HG02642 (cell line): ENCODE measurements around the gene TMEM154.

ENCODE experiments used
- ATAC-seq: cut with Tn5 transposase; IDR thresholded peaks from one replicate; pipeline ENCODE4 v1.9.1; 2021; ENCODE audit warnings: mild to moderate bottlenecking; ENCODE audit not compliant: unreplicated experiment, poor library complexity

The TMEM154 gene

DNA sequence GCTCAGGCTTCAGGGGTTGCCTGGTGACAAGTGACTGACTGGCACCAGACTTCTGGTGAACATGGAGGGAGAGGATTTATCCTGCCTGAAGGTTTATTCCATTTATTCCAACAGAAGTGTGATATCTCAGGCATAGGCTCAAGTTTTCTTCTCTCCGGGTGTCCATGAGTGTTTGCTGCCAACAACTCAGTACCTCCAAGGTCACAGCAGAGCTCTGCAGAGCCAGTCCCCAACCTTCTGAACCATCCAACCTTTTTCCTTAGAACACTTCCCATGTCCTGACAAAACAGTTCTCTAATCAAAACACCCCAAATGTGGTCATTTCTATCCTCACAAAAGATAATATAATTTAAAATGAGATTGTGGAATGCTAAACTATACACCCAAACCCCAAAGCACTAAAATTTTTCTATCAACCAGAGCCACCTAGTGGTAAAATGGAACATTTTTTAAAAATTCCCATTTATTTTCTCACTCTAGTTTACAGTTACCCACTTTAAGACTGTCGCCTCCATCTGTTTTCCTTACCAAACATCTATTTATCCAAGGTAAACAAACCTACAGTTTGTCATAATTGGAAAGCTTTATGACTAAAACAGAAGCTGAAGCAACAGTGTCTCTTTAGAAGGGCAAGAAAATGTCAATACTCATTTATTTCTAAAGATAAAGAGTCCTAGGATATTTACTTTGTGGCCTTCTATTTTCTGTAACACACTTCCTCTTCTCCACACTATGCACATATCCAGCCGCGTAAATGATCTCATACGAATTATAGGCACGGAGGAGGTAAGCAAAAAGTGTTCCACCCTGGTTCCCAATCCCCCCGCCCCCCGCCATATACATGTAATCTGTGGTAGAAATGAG lies 39.5 kb downstream of the TMEM154 start:
- ATAC-seq = no peak

DNA sequence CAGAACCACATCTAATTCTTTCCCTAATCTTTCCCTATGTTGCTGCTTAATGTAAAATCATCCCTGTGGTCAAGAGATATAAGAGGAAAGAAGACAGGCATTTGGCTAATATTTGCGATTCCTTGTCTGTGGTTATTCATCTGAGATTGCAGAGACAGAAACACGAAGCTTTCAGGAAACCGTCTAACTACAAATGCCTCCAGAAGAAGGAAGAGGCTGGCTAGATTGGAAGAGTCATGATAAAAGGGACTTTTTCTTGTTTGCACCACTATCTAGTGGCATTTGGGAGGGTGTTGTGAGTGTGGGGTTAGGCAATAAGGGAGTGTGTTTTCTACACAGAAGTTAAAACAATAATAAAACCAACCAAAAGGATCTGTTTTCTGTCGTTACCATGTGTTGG lies 43.9 kb downstream of the TMEM154 start:
- ATAC-seq = no peak

DNA sequence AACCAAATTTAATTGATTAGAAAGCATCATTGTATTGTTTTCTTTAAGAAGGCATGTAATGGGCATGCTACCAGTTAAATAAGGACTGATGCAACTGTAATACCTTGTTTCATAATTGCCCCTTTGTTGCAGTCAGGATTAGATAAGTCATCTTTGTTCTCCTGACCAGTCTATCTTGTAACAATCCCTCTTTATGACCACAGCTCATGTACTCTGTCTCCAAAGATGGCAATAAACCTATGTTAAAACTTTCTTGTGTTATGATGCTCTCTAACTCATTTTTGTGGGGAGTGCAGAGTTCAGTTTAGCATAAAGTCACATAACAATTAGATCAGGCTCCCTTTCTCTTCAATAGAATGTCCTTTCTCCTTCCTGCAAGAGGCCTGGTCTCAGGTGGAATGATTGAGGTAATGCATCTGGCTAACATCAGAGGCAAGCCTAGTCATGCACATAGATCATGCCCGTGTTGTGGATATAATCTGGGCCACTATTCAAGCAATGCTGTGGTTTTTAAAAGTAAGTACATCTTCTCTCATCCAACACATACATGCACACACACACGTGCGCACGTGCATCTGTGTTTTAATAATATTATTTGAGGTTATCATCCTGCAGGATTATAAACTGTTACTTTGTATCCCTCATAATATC lies 45.6 kb downstream of the TMEM154 start:
- ATAC-seq = no peak

GRCh38 chr4:152633118-152633517 lies 46.7 kb downstream of the TMEM154 start:
- ATAC-seq = no peak

DNA sequence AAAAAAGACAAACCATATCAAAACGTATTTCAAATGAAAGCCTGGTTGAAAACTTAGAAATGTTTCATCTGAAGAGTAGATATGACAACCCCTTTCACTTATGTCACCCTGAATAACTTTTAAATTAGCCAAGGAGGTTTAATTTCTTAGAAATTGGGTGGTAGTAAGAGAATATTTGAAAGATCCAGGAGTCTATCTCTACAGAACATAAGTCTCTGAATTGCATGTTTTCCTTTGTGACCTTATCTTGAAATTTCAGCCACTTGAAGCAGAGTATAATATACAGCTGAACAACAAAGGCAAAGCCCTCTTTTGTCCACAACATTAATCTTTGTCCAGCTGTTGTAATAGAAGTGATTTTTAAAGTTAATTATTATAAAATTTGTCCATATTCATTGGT lies 49.5 kb downstream of the TMEM154 start:
- ATAC-seq = no peak

GRCh38 chr4:152629908-152630307 lies 49.9 kb downstream of the TMEM154 start:
- ATAC-seq = no peak

DNA sequence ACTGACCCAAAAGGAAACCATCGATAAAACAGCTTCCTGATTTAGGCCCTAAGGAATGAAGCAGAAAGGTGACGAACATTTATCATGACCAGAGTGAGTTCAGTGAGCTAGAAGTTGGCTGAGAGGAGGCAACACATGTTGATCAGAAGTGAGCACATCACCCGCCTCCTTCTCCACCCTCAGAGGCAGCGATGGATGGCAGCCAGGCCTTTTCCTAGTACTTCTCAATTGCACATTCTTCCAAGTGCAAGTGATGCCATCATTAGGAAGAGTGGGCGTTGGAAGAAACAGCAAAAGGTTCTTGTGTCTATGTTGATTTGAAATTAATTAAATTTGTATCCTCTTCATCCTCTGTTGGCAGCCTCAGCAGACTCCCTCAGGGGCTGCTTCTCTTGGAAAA lies 51.7 kb downstream of the TMEM154 start:
- no peak for ATAC-seq

DNA sequence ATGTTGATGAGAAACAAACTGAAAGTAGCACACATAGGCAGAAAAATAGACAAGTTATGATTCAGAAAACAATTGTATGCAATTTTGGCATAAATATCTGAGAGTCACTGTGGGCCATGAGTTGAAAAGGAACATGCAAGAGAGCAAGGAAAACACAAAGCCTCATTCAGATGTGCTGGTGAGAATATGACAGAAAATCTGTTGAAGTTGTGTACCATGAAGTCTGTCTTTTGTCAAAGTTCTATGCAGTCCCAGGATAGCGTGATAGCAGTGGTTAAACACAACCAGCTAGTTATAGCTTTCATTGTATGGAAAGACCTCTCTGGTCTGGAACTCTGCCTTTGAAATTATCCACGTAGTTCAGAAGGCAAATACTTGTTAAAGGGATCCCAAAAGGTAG lies 53.0 kb downstream of the TMEM154 start:
- ATAC-seq = no peak

- ATAC-seq = no peak
These were observed 58.9 kb downstream of the TMEM154 start for GRCh38 chr4:152620915-152621314.

DNA sequence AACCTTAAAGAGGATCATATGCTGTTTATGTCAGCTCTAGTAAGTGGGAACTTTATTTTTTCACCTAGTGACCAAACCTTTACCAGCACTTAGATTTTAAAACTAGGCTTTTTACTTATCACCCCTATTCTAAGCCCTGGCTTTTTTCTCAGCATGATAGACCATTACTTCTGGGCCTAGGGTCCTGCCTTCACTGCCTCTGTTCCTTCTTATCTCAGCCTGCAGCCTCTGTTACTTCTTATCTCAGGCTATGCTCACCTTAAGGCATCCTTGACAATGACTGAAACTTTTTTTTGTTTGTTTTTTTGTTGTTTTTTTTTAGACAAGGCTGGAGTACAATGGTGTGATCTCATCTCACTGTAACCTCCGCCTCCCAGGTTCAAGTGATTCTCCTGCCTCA lies 59.6 kb downstream of the TMEM154 start:
- ATAC-seq = no peak

DNA sequence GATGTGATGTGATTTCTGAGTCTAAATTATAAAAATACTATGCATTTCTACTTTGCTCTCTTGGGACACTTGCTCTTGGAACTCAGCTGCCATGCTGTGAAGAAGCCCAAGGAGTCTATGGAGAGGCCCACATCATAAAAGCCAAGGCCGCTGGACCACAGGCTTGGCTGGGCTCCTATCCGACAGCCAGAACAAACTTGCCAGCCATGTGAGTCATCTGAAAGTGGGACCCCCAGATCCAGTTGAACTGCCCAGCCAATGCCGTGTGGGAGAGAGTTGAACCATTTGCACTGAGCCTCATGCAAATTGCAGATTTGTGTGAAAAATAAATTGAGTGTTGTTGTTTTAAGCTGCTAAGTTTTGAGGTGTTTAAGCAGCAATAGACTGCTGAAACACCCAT lies 60.2 kb downstream of the TMEM154 start:
- ATAC-seq = no peak

DNA sequence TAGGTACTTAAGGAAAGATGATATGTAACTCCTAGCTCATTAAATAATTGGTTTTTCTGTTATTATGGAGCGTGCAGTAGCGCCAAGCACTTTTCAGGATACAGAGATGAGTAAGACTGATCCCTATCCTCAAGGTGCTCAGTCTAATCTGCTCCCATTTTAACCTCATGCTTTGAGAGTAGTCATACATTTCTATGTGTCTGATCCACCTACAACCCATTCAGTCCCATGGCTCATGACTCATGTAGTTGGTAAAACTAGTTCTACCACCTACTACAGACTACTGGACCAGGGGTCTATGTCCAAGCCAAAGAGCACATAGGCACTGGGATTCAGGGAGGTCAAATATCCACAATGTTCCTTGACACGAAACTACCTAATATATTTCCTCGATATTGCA lies 60.8 kb downstream of the TMEM154 start:
- ATAC-seq = no peak

- ATAC-seq = no peak
These were observed 63.0 kb downstream of the TMEM154 start for GRCh38 chr4:152616804-152617203.

- no peak for ATAC-seq
These were observed 65.7 kb downstream of the TMEM154 start for GRCh38 chr4:152613841-152614721.

- ATAC-seq = no peak
These were observed 66.4 kb downstream of the TMEM154 start for GRCh38 chr4:152613351-152613750.

- ATAC-seq = no peak
These were observed 69.7 kb downstream of the TMEM154 start for GRCh38 chr4:152610131-152610530.

GRCh38 chr4:152609481-152609880 lies 70.3 kb downstream of the TMEM154 start:
- no peak for ATAC-seq

GRCh38 chr4:152607178-152607577 lies 72.6 kb downstream of the TMEM154 start:
- ATAC-seq = no peak

DNA sequence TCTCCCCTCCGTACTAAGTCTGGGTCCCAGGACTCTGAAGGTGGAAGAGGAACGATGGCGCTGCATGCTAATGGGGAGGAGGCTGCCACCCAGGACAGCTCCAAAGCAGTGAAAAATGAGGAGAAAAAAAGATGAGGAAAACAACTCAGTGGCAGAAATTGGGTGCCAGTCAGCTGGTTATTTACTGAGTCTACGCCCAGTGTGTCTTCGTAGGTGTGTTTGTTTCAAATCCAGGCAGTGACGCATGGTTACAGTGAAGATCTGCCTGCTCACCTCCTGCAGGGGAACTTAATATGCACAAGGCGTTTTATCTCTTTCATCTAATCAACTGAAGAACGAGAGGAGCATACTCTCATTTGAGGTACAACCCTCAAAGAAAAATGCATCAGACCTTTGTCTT lies 73.0 kb downstream of the TMEM154 start:
- ATAC-seq = no peak

DNA sequence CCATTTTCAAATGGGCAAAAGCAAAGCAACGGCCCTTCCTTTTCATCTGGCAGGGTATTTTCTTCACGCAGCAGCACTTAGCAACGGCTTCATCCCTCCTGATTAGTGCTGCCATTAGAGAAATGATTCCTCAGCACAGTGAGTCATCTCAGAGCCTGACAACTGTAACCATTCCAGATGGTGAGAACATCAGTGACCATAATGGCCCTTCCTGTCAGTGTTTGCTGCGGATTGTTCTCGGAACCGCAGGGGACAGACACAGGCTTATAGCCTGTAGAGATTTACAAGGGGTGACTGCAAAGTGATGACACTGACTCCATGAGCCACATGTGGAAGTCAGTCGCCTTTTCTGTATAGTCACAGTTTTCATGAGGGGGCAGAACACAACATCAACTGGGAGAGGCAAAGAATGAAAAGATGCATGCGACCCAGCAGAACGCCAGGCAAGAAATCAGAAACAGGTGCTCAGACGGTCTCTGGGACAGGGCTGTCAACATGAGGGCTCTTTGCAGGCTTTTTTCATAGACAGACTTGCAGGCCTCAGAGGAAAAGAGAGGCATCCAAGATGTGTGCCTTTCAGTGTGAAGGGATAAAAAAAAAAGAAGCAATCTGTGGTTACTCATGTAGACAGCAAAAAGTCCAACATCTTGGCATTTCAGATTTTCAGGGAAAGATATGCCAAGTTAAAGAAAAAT lies 74.0 kb downstream of the TMEM154 start:
- ATAC-seq = no peak
